A549 (cell line): ENCODE measurements around the gene ATP1A3.

ENCODE experiments used
- BCL3 ChIP-seq: fragments of >200 bp; sonication (Bioruptor Twin); formaldehyde crosslinking; IDR thresholded peaks from 3 replicates; pipeline ENCODE4 v1.6.1; 2016
- CTCF ChIP-seq: fragments of >200 bp; sonication (Bioruptor Twin); formaldehyde crosslinking; IDR thresholded peaks from 3 replicates; pipeline ENCODE4 v1.5.1; 2016
- ESRRA ChIP-seq: fragments of 150-350 bp; IDR thresholded peaks from 2 replicates; pipeline ENCODE4 v1.6.1; 2014; ENCODE audit warnings: mild to moderate bottlenecking, low read length, borderline replicate concordance
- HOXA7 ChIP-seq: fragments of 250-450 bp; sonication (Bioruptor Pico); IDR thresholded peaks from 2 replicates; pipeline ENCODE4 v1.5.0; 2020; ENCODE audit warnings: mild to moderate bottlenecking, moderate library complexity
- POLR2A ChIP-seq: IDR thresholded peaks from 2 replicates; pipeline ENCODE4 v1.6.1; 2012; ENCODE audit warnings: mild to moderate bottlenecking, low read length
- RFX5 ChIP-seq: fragments of 450-650 bp; IDR thresholded peaks from 2 replicates; pipeline ENCODE4 v1.7.1; 2014; ENCODE audit warnings: antibody characterized with exemption, mild to moderate bottlenecking, moderate library complexity
- SREBF2 ChIP-seq: fragments of 450-650 bp; IDR thresholded peaks from 2 replicates; pipeline ENCODE4 v1.6.1; 2014; ENCODE audit warnings: mild to moderate bottlenecking, moderate library complexity
- ZNF302 ChIP-seq: fragments of 250-450 bp; sonication (Bioruptor Pico); IDR thresholded peaks from 2 replicates; pipeline ENCODE4 v1.9.0; 2021; ENCODE audit warnings: inconsistent platforms, mild to moderate bottlenecking, moderate library complexity

GRCh38 chr19:41922585-41922984, 71.4 kb downstream of the ATP1A3 start:
- TF ChIP-seq SREBF2 (no peak), ZNF302 (no peak), RFX5 (no peak), BCL3 (no peak), HOXA7 (CRISPR knock-in tag) (no peak), CTCF (no peak), POLR2A (no peak), ESRRA (no peak)
